Measurements from ENCODE around the gene GCNA. TPM values are rescaled to one million over a fixed set of nuclear protein-coding genes. Genes with fewer than 3 reads are reported as not detected.

The GCNA gene
- total RNA-seq, 6 experiments from 2014 or later, result 0.48 to 1.7 (median 0.82) TPM

GRCh38 chrX:71652405-71652804 lies 74.2 kb downstream of the GCNA start:
- TF ChIP-seq CTCF (IDR thresholded peaks at IDR 0.05), result peak; percentile 78
- Mint-ChIP-seq H3K36me3 (ENCODE audit: low read depth) (no peaks in the 10 kb centered on the region), H3K4me1 (ENCODE audit: low read depth) (no peaks in the 10 kb centered on the region), H3K4me3 (no peak overlapping the region), H3K27me3 (ENCODE audit: insufficient read depth) (no peaks in the 10 kb centered on the region), H3K27ac (no peak overlapping the region), H3K9me3 (no peaks in the 10 kb centered on the region; the same call in 1 of the 2 replicates)
- DNase-seq, result peak; percentile 32

GRCh38 chrX:71653344-71653743 lies 75.1 kb downstream of the GCNA start:
- H3K27ac Mint-ChIP-seq, result no peak overlapping the region
- TF ChIP-seq CTCF (IDR thresholded peaks at IDR 0.05), result no peak
- H3K4me1 Mint-ChIP-seq (ENCODE audit: low read depth), result no peaks in the 10 kb centered on the region
- H3K27me3 Mint-ChIP-seq (ENCODE audit: insufficient read depth), result no peaks in the 10 kb centered on the region
- no peaks in the 10 kb centered on the region; the same call in 1 of the 2 replicates for H3K9me3 Mint-ChIP-seq
- no peak overlapping the region for H3K4me3 Mint-ChIP-seq
- no peaks in the 10 kb centered on the region for H3K36me3 Mint-ChIP-seq (ENCODE audit: low read depth)
- no peak for DNase-seq

- H3K9me3 Mint-ChIP-seq, result no peaks in the 10 kb centered on the region; the same call in 1 of the 2 replicates
- no peak overlapping the region for H3K27ac Mint-ChIP-seq
- H3K36me3 Mint-ChIP-seq (ENCODE audit: low read depth), result no peaks in the 10 kb centered on the region
- H3K4me1 Mint-ChIP-seq (ENCODE audit: low read depth), result no peaks in the 10 kb centered on the region
- DNase-seq, result no peak
- H3K27me3 Mint-ChIP-seq (ENCODE audit: insufficient read depth), result peaks cover 12% of the 10 kb centered on the region
- no peak overlapping the region for H3K4me3 Mint-ChIP-seq
- TF ChIP-seq CTCF (IDR thresholded peaks at IDR 0.05), result no peak
These were observed 79.0 kb downstream of the GCNA start for GRCh38 chrX:71657267-71657666.

- H3K4me3 Mint-ChIP-seq, result no peak overlapping the region
- no peaks in the 10 kb centered on the region; the same call in 1 of the 2 replicates for H3K9me3 Mint-ChIP-seq
- DNase-seq, result no peak
- H3K36me3 Mint-ChIP-seq (ENCODE audit: low read depth), result no peaks in the 10 kb centered on the region
- peaks cover 14% of the 10 kb centered on the region for H3K27me3 Mint-ChIP-seq (ENCODE audit: insufficient read depth)
- no peak overlapping the region for H3K27ac Mint-ChIP-seq
- no peaks in the 10 kb centered on the region for H3K4me1 Mint-ChIP-seq (ENCODE audit: low read depth)
- no peak for TF ChIP-seq CTCF (IDR thresholded peaks at IDR 0.05)
These were observed 81.1 kb downstream of the GCNA start for GRCh38 chrX:71659342-71659741.

- H3K27ac Mint-ChIP-seq, result no peak overlapping the region
- TF ChIP-seq CTCF (IDR thresholded peaks at IDR 0.05), result no peak
- H3K4me3 Mint-ChIP-seq, result no peak overlapping the region
- no peak for DNase-seq
- H3K9me3 Mint-ChIP-seq, result no peaks in the 10 kb centered on the region; the same call in 1 of the 2 replicates
- no peaks in the 10 kb centered on the region for H3K4me1 Mint-ChIP-seq (ENCODE audit: low read depth)
- H3K27me3 Mint-ChIP-seq (ENCODE audit: insufficient read depth), result peaks cover 14% of the 10 kb centered on the region
- H3K36me3 Mint-ChIP-seq (ENCODE audit: low read depth), result no peaks in the 10 kb centered on the region
These were observed 81.7 kb downstream of the GCNA start for GRCh38 chrX:71659959-71660358.

All from HFFc6 (cell line).